ENCODE results near the gene MYEOV. TPM values are rescaled to one million over a fixed set of nuclear protein-coding genes. Genes with fewer than 3 reads are reported as not detected.

Gene MYEOV
- total and polyA plus RNA-seq, 4 donors, result 0.52 TPM; not detected in 3

- Histone ChIP-seq H3K4me3 (ENCODE audit: low read length in 2 of 2) (no peak overlapping the region), H3K4me1 (ENCODE audit: control insufficient read depth in 1 of 2, insufficient read depth in 2 of 2, low read length in 2 of 2) (no peaks in the 10 kb centered on the region), H3K27me3 (ENCODE audit: control insufficient read depth in 1 of 2, insufficient read depth in 2 of 2, low read length in 1 of 2) (no peaks in the 10 kb centered on the region), H3K27ac (ENCODE audit: low read depth in 1 of 2, low read length in 2 of 2) (no peak overlapping the region), H3K36me3 (ENCODE audit: control insufficient read depth in 1 of 2, insufficient read depth in 2 of 2, low read length in 1 of 2) (no peaks in the 10 kb centered on the region), H3K9me3 (ENCODE audit: control insufficient read depth, low read length) (no peaks in the 10 kb centered on the region)
- WGBS, 2 donors, result 95 to 97% methylated on average over 20 of the region's 20 CpGs
- ATAC-seq (ENCODE audit: low FRiP score) (no peak), DNase-seq (no peak)
- intact Hi-C loops (cut with DNase I), result no loop called here
Observed at GRCh38 chr11:69287968-69288882, 5.7 kb upstream of the MYEOV start.

DNA sequence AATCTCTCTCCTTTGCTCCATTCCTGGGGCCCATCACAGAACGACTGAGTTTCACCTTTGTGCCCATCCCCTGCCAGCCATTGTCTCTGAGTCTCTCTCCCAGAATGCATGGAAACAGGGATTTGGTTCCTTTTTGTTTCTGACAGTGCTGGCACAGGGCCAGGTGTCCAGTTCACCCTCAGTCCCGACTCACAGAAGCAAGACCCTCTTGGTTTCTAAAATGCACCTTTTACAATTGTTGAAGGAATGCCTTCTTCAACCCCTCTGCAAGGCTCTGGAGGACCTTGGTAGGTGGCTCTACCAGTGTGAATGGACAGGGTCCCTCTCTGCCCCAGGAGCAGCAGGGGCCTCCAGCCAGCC is 5.1 kb upstream of the MYEOV start:
- ATAC-seq (ENCODE audit: low FRiP score) (no peak), DNase-seq (no peak)
- Histone ChIP-seq H3K4me3 (ENCODE audit: low read length in 2 of 2) (no peak overlapping the region), H3K9me3 (ENCODE audit: control insufficient read depth, low read length) (no peaks in the 10 kb centered on the region), H3K27ac (ENCODE audit: low read depth in 1 of 2, low read length in 2 of 2) (no peak overlapping the region), H3K4me1 (ENCODE audit: control insufficient read depth in 1 of 2, insufficient read depth in 2 of 2, low read length in 2 of 2) (no peaks in the 10 kb centered on the region), H3K27me3 (ENCODE audit: control insufficient read depth in 1 of 2, insufficient read depth in 2 of 2, low read length in 1 of 2) (no peaks in the 10 kb centered on the region), H3K36me3 (ENCODE audit: control insufficient read depth in 1 of 2, insufficient read depth in 2 of 2, low read length in 1 of 2) (no peaks in the 10 kb centered on the region)
- intact Hi-C loops (cut with DNase I), result no loop called here
- WGBS, 2 donors, result 61 to 65% methylated on average over 2 of the region's 2 CpGs

- WGBS, 2 donors, result 96 to 97% methylated on average over 3 of the region's 3 CpGs
- intact Hi-C loops (cut with DNase I), result no loop called here
- DNase-seq, result peak; percentile 22 to 47
- Histone ChIP-seq H3K9me3 (ENCODE audit: control insufficient read depth, low read length) (no peaks in the 10 kb centered on the region), H3K36me3 (ENCODE audit: control insufficient read depth in 1 of 2, insufficient read depth in 2 of 2, low read length in 1 of 2) (no peaks in the 10 kb centered on the region), H3K27ac (ENCODE audit: low read depth in 1 of 2, low read length in 2 of 2) (no peak overlapping the region), H3K27me3 (ENCODE audit: control insufficient read depth in 1 of 2, insufficient read depth in 2 of 2, low read length in 1 of 2) (no peaks in the 10 kb centered on the region), H3K4me1 (ENCODE audit: control insufficient read depth in 1 of 2, insufficient read depth in 2 of 2, low read length in 2 of 2) (no peaks in the 10 kb centered on the region), H3K4me3 (ENCODE audit: low read length in 2 of 2) (no peak overlapping the region)
- no peak for ATAC-seq (ENCODE audit: low FRiP score)
Observed at GRCh38 chr11:69290806-69291205, 3.1 kb upstream of the MYEOV start.

GRCh38 chr11:69291459-69292110 is 2.4 kb upstream of the MYEOV start:
- Histone ChIP-seq H3K27ac (ENCODE audit: low read depth in 1 of 2, low read length in 2 of 2) (no peak overlapping the region), H3K9me3 (ENCODE audit: control insufficient read depth, low read length) (no peaks in the 10 kb centered on the region), H3K36me3 (ENCODE audit: control insufficient read depth in 1 of 2, insufficient read depth in 2 of 2, low read length in 1 of 2) (no peaks in the 10 kb centered on the region), H3K4me3 (ENCODE audit: low read length in 2 of 2) (no peak overlapping the region), H3K27me3 (ENCODE audit: control insufficient read depth in 1 of 2, insufficient read depth in 2 of 2, low read length in 1 of 2) (no peaks in the 10 kb centered on the region), H3K4me1 (ENCODE audit: control insufficient read depth in 1 of 2, insufficient read depth in 2 of 2, low read length in 2 of 2) (no peaks in the 10 kb centered on the region)
- ATAC-seq (ENCODE audit: low FRiP score) (no peak), DNase-seq (no peak)
- intact Hi-C loops (cut with DNase I), result loop anchor here in 1 of 2 donors (2.0 kb wide), 1 partner anchor 351 kb away; no protein-coding TSS in a partner anchor
- WGBS, 2 donors, result 86% methylated on average over 4 of the region's 4 CpGs

DNA sequence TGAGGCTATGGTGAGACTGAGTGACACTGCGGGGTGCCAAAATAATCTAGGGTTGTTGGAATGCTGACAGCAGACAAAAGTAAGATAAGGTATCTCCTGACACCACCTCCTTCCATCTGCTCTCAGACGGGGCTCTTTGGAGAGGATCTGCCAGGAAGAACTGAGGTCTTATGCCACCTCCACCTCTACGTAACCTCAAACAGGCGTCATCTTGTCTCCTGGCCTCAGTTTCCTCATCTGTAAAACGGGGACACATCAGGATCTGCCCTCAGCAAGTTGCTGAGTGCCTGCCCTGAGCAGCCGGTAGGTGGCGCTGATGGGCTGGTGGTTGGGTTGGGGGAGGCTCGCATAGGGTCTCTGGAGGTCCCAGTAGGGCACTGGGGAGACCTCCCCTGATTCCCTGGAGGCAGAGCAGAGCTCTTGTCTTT is 1.7 kb upstream of the MYEOV start:
- Histone ChIP-seq H3K4me3 (ENCODE audit: low read length in 2 of 2) (no peak overlapping the region), H3K4me1 (ENCODE audit: control insufficient read depth in 1 of 2, insufficient read depth in 2 of 2, low read length in 2 of 2) (no peaks in the 10 kb centered on the region), H3K36me3 (ENCODE audit: control insufficient read depth in 1 of 2, insufficient read depth in 2 of 2, low read length in 1 of 2) (no peaks in the 10 kb centered on the region), H3K27me3 (ENCODE audit: control insufficient read depth in 1 of 2, insufficient read depth in 2 of 2, low read length in 1 of 2) (no peaks in the 10 kb centered on the region), H3K9me3 (ENCODE audit: control insufficient read depth, low read length) (no peaks in the 10 kb centered on the region), H3K27ac (ENCODE audit: low read depth in 1 of 2, low read length in 2 of 2) (no peak overlapping the region)
- WGBS, 2 donors, result 25 to 30% methylated on average over 8 of the region's 8 CpGs
- intact Hi-C loops (cut with DNase I), result loop anchor here in 1 of 2 donors (2.0 kb wide), 1 partner anchor 351 kb away; no protein-coding TSS in a partner anchor
- peak; percentile 70 to 83 for DNase-seq
- ATAC-seq (ENCODE audit: low FRiP score), result no peak

- ATAC-seq (ENCODE audit: low FRiP score) (no peak), DNase-seq (peak; percentile 34 to 49)
- Histone ChIP-seq H3K4me1 (ENCODE audit: control insufficient read depth in 1 of 2, insufficient read depth in 2 of 2, low read length in 2 of 2) (no peaks in the 10 kb centered on the region), H3K36me3 (ENCODE audit: control insufficient read depth in 1 of 2, insufficient read depth in 2 of 2, low read length in 1 of 2) (no peaks in the 10 kb centered on the region), H3K27me3 (ENCODE audit: control insufficient read depth in 1 of 2, insufficient read depth in 2 of 2, low read length in 1 of 2) (no peaks in the 10 kb centered on the region), H3K9me3 (ENCODE audit: control insufficient read depth, low read length) (no peaks in the 10 kb centered on the region), H3K27ac (ENCODE audit: low read depth in 1 of 2, low read length in 2 of 2) (no peak overlapping the region), H3K4me3 (ENCODE audit: low read length in 2 of 2) (no peak overlapping the region)
- WGBS, 2 donors, result 86 to 95% methylated on average over 8 of the region's 8 CpGs
- intact Hi-C loops (cut with DNase I), result loop anchor here in 1 of 2 donors (2.0 kb wide), 1 partner anchor 350 kb away; no protein-coding TSS in a partner anchor
Observed at GRCh38 chr11:69293087-69293486, 868 bp upstream of the MYEOV start.

GRCh38 chr11:69294571-69295078 is 670 bp downstream of the MYEOV start:
- Histone ChIP-seq H3K27me3 (ENCODE audit: control insufficient read depth in 1 of 2, insufficient read depth in 2 of 2, low read length in 1 of 2) (no peaks in the 10 kb centered on the region), H3K36me3 (ENCODE audit: control insufficient read depth in 1 of 2, insufficient read depth in 2 of 2, low read length in 1 of 2) (no peaks in the 10 kb centered on the region), H3K4me1 (ENCODE audit: control insufficient read depth in 1 of 2, insufficient read depth in 2 of 2, low read length in 2 of 2) (no peaks in the 10 kb centered on the region), H3K9me3 (ENCODE audit: control insufficient read depth, low read length) (no peaks in the 10 kb centered on the region), H3K27ac (ENCODE audit: low read depth in 1 of 2, low read length in 2 of 2) (no peak overlapping the region), H3K4me3 (ENCODE audit: low read length in 2 of 2) (no peak overlapping the region)
- DNase-seq (peak in 1 of 2 donors; percentile 73), ATAC-seq (ENCODE audit: low FRiP score) (no peak)
- 93 to 94% methylated on average over 8 of the region's 8 CpGs for WGBS, 2 donors
- intact Hi-C loops (cut with DNase I), result loop anchor here (2.0 to 5.0 kb wide), 3 partner anchors 168 to 243 kb away; no protein-coding TSS in a partner anchor

GRCh38 chr11:69295079-69295994 is 1.4 kb downstream of the MYEOV start:
- H3K4me3 ChIP-seq (ENCODE audit: low read length in 2 of 2), result no peak overlapping the region
- no peak overlapping the region for H3K27ac ChIP-seq (ENCODE audit: low read depth in 1 of 2, low read length in 2 of 2)
- DNase-seq (peak in 1 of 2 donors; percentile 77), ATAC-seq (ENCODE audit: low FRiP score) (no peak)
- no peaks in the 10 kb centered on the region for H3K4me1 ChIP-seq (ENCODE audit: control insufficient read depth in 1 of 2, insufficient read depth in 2 of 2, low read length in 2 of 2)
- H3K36me3 ChIP-seq (ENCODE audit: control insufficient read depth in 1 of 2, insufficient read depth in 2 of 2, low read length in 1 of 2), result no peaks in the 10 kb centered on the region
- intact Hi-C loops (cut with DNase I), result loop anchor here (2.0 to 5.0 kb wide), 3 partner anchors 169 to 242 kb away; no protein-coding TSS in a partner anchor
- no peaks in the 10 kb centered on the region for H3K9me3 ChIP-seq (ENCODE audit: control insufficient read depth, low read length)
- no peaks in the 10 kb centered on the region for H3K27me3 ChIP-seq (ENCODE audit: control insufficient read depth in 1 of 2, insufficient read depth in 2 of 2, low read length in 1 of 2)
- WGBS, 2 donors, result 97% methylated on average over 31 of the region's 31 CpGs
